A673 (cell line): ENCODE results near the gene GRP.

Experiments
- CTCF ChIP-seq: fragments of 300-800, 200-600 bp; sonication (generic); conservative IDR thresholded peaks from 2 replicates; pipeline ENCODE4 v1.5.1; 2017; ENCODE audit warnings: low read depth, mild to moderate bottlenecking, antibody characterized with exemption, low read length, moderate library complexity, mixed read lengths
- EZH2 ChIP-seq: fragments of 200-600 bp; sonication (generic); IDR thresholded peaks from 2 replicates; pipeline ENCODE4 v1.6.1; 2017; ENCODE audit warnings: borderline replicate concordance, low read depth, mild to moderate bottlenecking, mixed read lengths, antibody characterized with exemption, low read length; ENCODE audit not compliant: poor library complexity, severe bottlenecking

- 0 out of 2 replicates have a peak, but pooled peaks have one; percentile 22 for TF ChIP-seq CTCF
- TF ChIP-seq EZH2, result no peak
Measured at GRCh38 chr18:59273759-59274532, 54.0 kb downstream of the GRP start.
